Neural progenitor cell (in vitro differentiated cells): ENCODE results near the gene NCKAP1. TPM values are rescaled to one million over a fixed set of nuclear protein-coding genes. Genes with fewer than 3 reads are reported as not detected.

Source experiments
- DNase-seq: peaks from one replicate; pipeline ENCODE4 v3.0.0-alpha.2; 2016; ENCODE audit warnings: low spot score
- H2AFZ ChIP-seq: fragments of 200-600 bp; sonication (generic); replicated peaks from 2 replicates; pipeline ENCODE4 v1.6.1; 2016; ENCODE audit warnings: antibody characterized with exemption
- H3F3A ChIP-seq: fragments of 200-600 bp; sonication (generic); 2 replicates; pipeline ENCODE4 v1.6.1; 2016; ENCODE audit warnings: antibody characterized with exemption, low read depth
- H3K27ac ChIP-seq: fragments of 200-600 bp; sonication (generic); 2 replicates; pipeline ENCODE4 v1.5.1; 2016; ENCODE audit warnings: mild to moderate bottlenecking
- H3K27me3 ChIP-seq: fragments of 200-600 bp; sonication (generic); 2 replicates; pipeline ENCODE4 v1.6.1; 2016; ENCODE audit warnings: mild to moderate bottlenecking, moderate library complexity
- H3K36me3 ChIP-seq: fragments of 200-600 bp; sonication (generic); 2 replicates; pipeline ENCODE4 v1.5.1; 2016
- H3K4me1 ChIP-seq: fragments of 200-600 bp; sonication (generic); 2 replicates; pipeline ENCODE4 v1.6.1; 2016; ENCODE audit warnings: mixed run types
- H3K4me2 ChIP-seq: fragments of 200-600 bp; sonication (generic); 2 replicates; pipeline ENCODE4 v1.6.1; 2016
- H3K4me3 ChIP-seq: fragments of 200-600 bp; sonication (generic); 2 replicates; pipeline ENCODE4 v1.5.1; 2016
- H3K79me2 ChIP-seq: fragments of 200-600 bp; sonication (generic); 2 replicates; pipeline ENCODE4 v1.6.1; 2016; ENCODE audit warnings: low read depth
- H3K9ac ChIP-seq: fragments of 200-600 bp; sonication (generic); 2 replicates; pipeline ENCODE4 v1.6.1; 2016
- H3K9me3 ChIP-seq: fragments of 200-600 bp; sonication (generic); 2 replicates; pipeline ENCODE4 v1.5.1; 2016; ENCODE audit warnings: low read depth
- H4K20me1 ChIP-seq: fragments of 200-600 bp; sonication (generic); 2 replicates; pipeline ENCODE4 v1.6.1; 2016; ENCODE audit warnings: low read depth
- H3K27ac Mint-ChIP-seq: 3 replicates; pipeline ENCODE4 v1.8.0; 2021; ENCODE audit warnings: mixed read lengths
- H3K27me3 Mint-ChIP-seq: 2 replicates; pipeline ENCODE4 v1.8.0; 2022; ENCODE audit warnings: low read depth, mild to moderate bottlenecking, inconsistent platforms, moderate library complexity, mixed read lengths; ENCODE audit not compliant: insufficient read depth
- H3K36me3 Mint-ChIP-seq: 3 replicates; pipeline ENCODE4 v1.8.0; 2021; ENCODE audit warnings: mixed read lengths
- H3K4me1 Mint-ChIP-seq: 3 replicates; pipeline ENCODE4 v1.8.0; 2021; ENCODE audit warnings: mixed read lengths
- H3K4me3 Mint-ChIP-seq: 3 replicates; pipeline ENCODE4 v1.8.0; 2021; ENCODE audit warnings: mild to moderate bottlenecking, moderate library complexity, mixed read lengths
- H3K9me3 Mint-ChIP-seq: 3 replicates; pipeline ENCODE4 v1.8.0; 2020; ENCODE audit warnings: mixed read lengths
- CTCF ChIP-seq: fragments of 200-600 bp; sonication (generic); IDR thresholded peaks from 2 replicates; pipeline ENCODE4 v1.5.1; 2017; ENCODE audit warnings: antibody characterized with exemption, mild to moderate bottlenecking
- EZH2 ChIP-seq: fragments of 200-600 bp; sonication (generic); IDR thresholded peaks from 2 replicates; pipeline ENCODE4 v1.6.1; 2017; ENCODE audit warnings: antibody characterized with exemption, mild to moderate bottlenecking, moderate library complexity
- EZH2phosphoT487 ChIP-seq: fragments of 200-600 bp; sonication (generic); IDR thresholded peaks from 2 replicates; pipeline ENCODE4 v1.6.1; 2017; ENCODE audit warnings: antibody characterized with exemption
- total RNA-seq: library from RNA; depleted of rRNA; stranded (reverse); fragments of >200 nt; gene quantifications from 2 replicates; pipeline ENCODE4 v1.2.3, GENCODE V29; 2015; ENCODE audit warnings: low replicate concordance

Gene NCKAP1
- total RNA-seq, 1 donor from 2014 or later = 164 TPM

- H3K27ac Mint-ChIP-seq = no peak overlapping the region
Observed at GRCh38 chr2:182918961-182919652, 119.2 kb downstream of the NCKAP1 start.

GRCh38 chr2:182917924-182918323 lies 120.3 kb downstream of the NCKAP1 start:
- no peak for DNase-seq
- no peaks in the 10 kb centered on the region for H3K9me3 Mint-ChIP-seq
- peaks cover 64% of the 10 kb centered on the region for H3K36me3 Mint-ChIP-seq
- no peak for TF ChIP-seq EZH2
- TF ChIP-seq CTCF = no peak
- no peak for TF ChIP-seq EZH2phosphoT487
- peaks cover 3% of the 10 kb centered on the region for H3K27me3 Mint-ChIP-seq
- H3K9me3 ChIP-seq = no peaks in the 10 kb centered on the region
- no peaks in the 10 kb centered on the region for H3K27me3 ChIP-seq
- no peak overlapping the region for H3K27ac ChIP-seq
- no peak overlapping the region for H2AFZ ChIP-seq
- no peak overlapping the region for H3K4me3 Mint-ChIP-seq
- no peaks in the 10 kb centered on the region for H4K20me1 ChIP-seq
- no peak overlapping the region for H3K4me2 ChIP-seq
- no peaks in the 10 kb centered on the region for H3K36me3 ChIP-seq
- no peak overlapping the region for H3K9ac ChIP-seq
- no peaks in the 10 kb centered on the region for H3K79me2 ChIP-seq
- peaks cover 29% of the 10 kb centered on the region for H3K4me1 Mint-ChIP-seq
- H3K4me3 ChIP-seq = no peak overlapping the region
- H3F3A ChIP-seq = no peaks in the 10 kb centered on the region
- no peak overlapping the region for H3K27ac Mint-ChIP-seq
- H3K4me1 ChIP-seq = no peaks in the 10 kb centered on the region

More at GRCh38 chr2:182918961-182919652, 119.2 kb downstream of the NCKAP1 start:
- H3K9me3 Mint-ChIP-seq = no peaks in the 10 kb centered on the region
- DNase-seq = no peak
- Histone ChIP-seq H3K4me3 (no peak overlapping the region), H2AFZ (no peak overlapping the region), H4K20me1 (no peaks in the 10 kb centered on the region), H3K4me1 (no peaks in the 10 kb centered on the region), H3K27ac (no peak overlapping the region), H3K27me3 (no peaks in the 10 kb centered on the region), H3K9me3 (no peaks in the 10 kb centered on the region), H3F3A (no peaks in the 10 kb centered on the region), H3K4me2 (no peak overlapping the region), H3K36me3 (peaks cover 4% of the 10 kb centered on the region), H3K79me2 (no peaks in the 10 kb centered on the region), H3K9ac (no peak overlapping the region)
- peaks cover 63% of the 10 kb centered on the region for H3K36me3 Mint-ChIP-seq
- TF ChIP-seq EZH2 = no peak
- no peak for TF ChIP-seq CTCF
- H3K4me3 Mint-ChIP-seq = no peak overlapping the region
- H3K4me1 Mint-ChIP-seq = peaks cover 19% of the 10 kb centered on the region
- peaks cover 3% of the 10 kb centered on the region for H3K27me3 Mint-ChIP-seq

- H3K4me2 ChIP-seq = no peak overlapping the region
- no peaks in the 10 kb centered on the region for H3K9me3 ChIP-seq
- H3K27me3 ChIP-seq = no peaks in the 10 kb centered on the region
- H3K4me3 ChIP-seq = no peak overlapping the region
- H2AFZ ChIP-seq = no peak overlapping the region
- H3K27ac ChIP-seq = no peak overlapping the region
- H4K20me1 ChIP-seq = no peaks in the 10 kb centered on the region
- H3F3A ChIP-seq = no peaks in the 10 kb centered on the region
- Mint-ChIP-seq H3K27ac (no peak overlapping the region), H3K4me3 (no peak overlapping the region), H3K4me1 (peaks cover 43% of the 10 kb centered on the region), H3K36me3 (peaks cover 59% of the 10 kb centered on the region), H3K9me3 (no peaks in the 10 kb centered on the region), H3K27me3 (peaks cover 3% of the 10 kb centered on the region)
- H3K9ac ChIP-seq = no peak overlapping the region
- DNase-seq = no peak
- TF ChIP-seq EZH2 (no peak), CTCF (no peak), EZH2phosphoT487 (no peak)
- no peaks in the 10 kb centered on the region for H3K4me1 ChIP-seq
- H3K79me2 ChIP-seq = no peaks in the 10 kb centered on the region
- no peaks in the 10 kb centered on the region for H3K36me3 ChIP-seq
Observed at GRCh38 chr2:182916417-182916816, 121.8 kb downstream of the NCKAP1 start.
